GM13977 (cell line): ENCODE data around the gene TEKTIP1.

Experiments
- DNase-seq: peaks from one replicate; pipeline ENCODE4 v3.0.0; 2012; ENCODE audit warnings: low spot score
- CTCF ChIP-seq: IDR thresholded peaks from 2 replicates; pipeline ENCODE4 v1.5.1; 2012; ENCODE audit warnings: mild to moderate bottlenecking, control low read depth; ENCODE audit not compliant: insufficient read depth; ENCODE audit errors: extremely low read depth, missing control alignments
- in situ Hi-C: fragments of 300-500 bp; cut with MboI; formaldehyde crosslinking; loops from one replicate; pipeline ENCODE4 v1.12.0; 2022; ENCODE audit warnings: low sequenced_read_pairs, low pct_unique_long_range_greater_than_20kb, mixed read lengths, inconsistent platforms; ENCODE audit not compliant: unreplicated experiment

Gene TEKTIP1

DNA sequence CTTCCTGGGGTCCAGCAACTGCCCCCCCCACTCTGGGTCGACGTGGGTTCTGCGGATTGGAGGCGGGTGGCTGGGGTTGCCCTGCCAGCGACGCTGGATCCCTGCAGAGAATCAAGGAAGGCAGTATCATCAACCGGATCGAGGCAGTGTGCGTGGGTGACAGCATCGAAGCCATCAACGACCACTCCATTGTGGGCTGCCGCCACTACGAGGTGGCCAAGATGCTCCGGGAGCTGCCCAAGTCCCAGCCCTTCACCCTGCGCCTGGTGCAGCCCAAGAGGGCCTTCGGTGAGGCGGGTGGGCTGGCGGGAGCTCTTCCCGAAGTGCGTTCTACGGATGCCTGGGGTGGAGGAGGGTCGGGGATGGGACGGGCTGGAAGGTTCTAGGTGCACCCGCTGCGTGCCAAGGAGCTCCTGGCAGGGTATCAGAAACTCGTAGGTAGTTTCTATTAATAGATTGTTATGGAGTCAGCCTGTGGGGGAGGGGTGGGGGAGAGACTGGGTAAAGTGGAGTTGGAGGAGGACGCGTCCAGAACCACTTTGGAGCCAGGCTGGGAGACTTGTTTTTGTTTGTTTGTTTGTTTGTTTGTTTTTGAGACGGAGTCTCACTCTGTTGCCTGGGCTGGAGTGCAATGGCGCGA is 47.9 kb downstream of the TEKTIP1 start:
- no peak for DNase-seq
- in situ Hi-C loops = no loop called here
- no peak for TF ChIP-seq CTCF

GRCh38 chr19:3589439-3589838 is 50.5 kb downstream of the TEKTIP1 start:
- in situ Hi-C loops = no loop called here
- no peak for DNase-seq
- TF ChIP-seq CTCF = no peak

- no peak for TF ChIP-seq CTCF
- in situ Hi-C loops = no loop called here
Measured at GRCh38 chr19:3589949-3590348, 51.0 kb downstream of the TEKTIP1 start.

GRCh38 chr19:3590991-3591659 is 52.2 kb downstream of the TEKTIP1 start:
- no peak for TF ChIP-seq CTCF
- in situ Hi-C loops = no loop called here

More at GRCh38 chr19:3589949-3590348, 51.0 kb downstream of the TEKTIP1 start:
- DNase-seq = no peak

DNA sequence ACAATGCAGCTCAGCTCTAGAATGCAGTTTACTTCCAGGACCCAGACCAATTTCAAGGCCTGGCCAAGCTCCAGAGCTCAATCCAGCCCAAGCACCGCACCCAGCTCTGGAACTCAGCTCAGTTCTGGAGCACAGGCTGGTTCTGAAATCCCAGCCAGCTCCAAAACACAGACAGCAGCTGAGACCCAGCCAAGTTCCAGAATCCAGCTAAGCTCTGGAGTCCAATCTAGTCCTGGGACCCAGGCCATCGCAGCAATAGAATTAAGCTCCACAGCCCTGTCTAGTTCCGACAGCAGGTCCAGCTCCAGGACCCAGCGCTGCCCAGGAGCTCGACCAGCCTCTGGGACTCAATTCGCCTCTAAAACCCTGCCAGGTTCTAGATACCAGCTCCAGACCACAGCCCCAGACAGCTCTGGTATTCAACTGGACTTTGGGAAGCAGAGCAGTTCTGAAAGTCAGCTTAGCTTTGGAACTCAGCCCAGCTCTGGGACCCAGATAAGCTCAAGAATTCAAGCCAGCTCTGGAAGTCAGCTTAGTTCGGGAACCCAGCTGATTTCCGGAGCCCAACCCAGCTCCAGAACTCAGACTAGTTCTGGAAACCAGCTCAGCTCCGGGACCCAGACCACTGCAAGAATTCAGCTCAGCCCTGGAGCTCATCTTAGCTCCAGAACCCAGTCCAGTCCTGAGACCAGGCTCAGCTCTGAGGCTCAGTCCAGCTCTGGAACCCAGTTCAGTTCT is 53.1 kb downstream of the TEKTIP1 start:
- in situ Hi-C loops = no loop called here
- no peak for DNase-seq
- TF ChIP-seq CTCF = no peak

More at GRCh38 chr19:3590991-3591659, 52.2 kb downstream of the TEKTIP1 start:
- DNase-seq = no peak

GRCh38 chr19:3593156-3593555 is 54.2 kb downstream of the TEKTIP1 start:
- in situ Hi-C loops = no loop called here
- DNase-seq = no peak

More at GRCh38 chr19:3593156-3593555, 54.2 kb downstream of the TEKTIP1 start:
- no peak for TF ChIP-seq CTCF
